K562 (cell line): ENCODE data around the gene CGB3. TPM values are rescaled to one million over a fixed set of nuclear protein-coding genes. Genes with fewer than 3 reads are reported as not detected.

Source experiments
- ELF4 ChIP-seq: fragments of 450-650 bp; formaldehyde crosslinking; IDR thresholded peaks from 2 replicates; pipeline ENCODE4 v1.4.0; 2022; ENCODE audit warnings: missing genetic modification characterization
- GATA2 ChIP-seq: sonication (generic); formaldehyde crosslinking; IDR thresholded peaks from 2 replicates; pipeline ENCODE4 v1.4.0; 2020; ENCODE audit warnings: mild to moderate bottlenecking, missing genetic modification reagents
- KLF1 ChIP-seq: fragments of 450-650 bp; IDR thresholded peaks from 2 replicates; pipeline ENCODE4 v1.6.1; 2016; ENCODE audit warnings: missing genetic modification characterization, missing compliant biosample characterization
- NR4A1 ChIP-seq, 2 experiments: fragments of 250-450 bp in 1 of 2; fragments of 450-650 bp in 1 of 2; sonication (Bioruptor Pico) in 1 of 2; IDR thresholded peaks; 2 replicates each; pipeline versions ENCODE4 v1.4.0 to v1.6.1; 2016 to 2020; ENCODE audit warnings: mild to moderate bottlenecking in 2 of 2, missing compliant biosample characterization in 1 of 2, missing genetic modification characterization in 1 of 2, moderate library complexity in 1 of 2
- SAFB2 ChIP-seq: fragments of 200-400 bp; formaldehyde crosslinking; IDR thresholded peaks from 2 replicates; pipeline ENCODE4 v1.6.1; 2018; ENCODE audit warnings: borderline replicate concordance, low read length, low read depth, moderate library complexity; ENCODE audit not compliant: severe bottlenecking
- SMC3 ChIP-seq: conservative IDR thresholded peaks from 2 replicates; pipeline ENCODE4 v1.6.1; 2011; ENCODE audit warnings: low read depth, low read length, improper control_type of control experiment; ENCODE audit not compliant: insufficient read depth
- TOE1 ChIP-seq, 2 experiments: fragments of 450-650 bp in 1 of 2; sonication (generic) in 1 of 2; formaldehyde crosslinking in 1 of 2; IDR thresholded peaks; 2 replicates each; pipeline versions ENCODE4 v1.7.1 to v1.8.0; 2016 to 2022; ENCODE audit warnings: borderline replicate concordance in 2 of 2, mild to moderate bottlenecking in 2 of 2, antibody characterized with exemption in 1 of 2, inconsistent platforms in 1 of 2, low read depth in 1 of 2, missing genetic modification reagents in 1 of 2, moderate library complexity in 1 of 2
- XRCC5 ChIP-seq: fragments of 200-400 bp; formaldehyde crosslinking; IDR thresholded peaks from 2 replicates; pipeline ENCODE4 v1.6.1; 2017; ENCODE audit warnings: low read depth, mild to moderate bottlenecking, low read length
- ZBED1 ChIP-seq: IDR thresholded peaks from 2 replicates; pipeline ENCODE4 v1.6.1; 2014
- ZC3H4 ChIP-seq: sonication (generic); formaldehyde crosslinking; IDR thresholded peaks from 2 replicates; pipeline ENCODE4 v1.9.0; 2021; ENCODE audit warnings: missing genetic modification reagents, borderline replicate concordance
- polyA plus RNA-seq, 8 experiments: library from polyadenylated mRNA; depleted of rRNA in 4 of 8; stranded (reverse) in 5 of 8; unstranded in 3 of 8; fragments of >200 nt; fragmentation: Nextera tagmentation in 2 of 8; fragmentation: Illumina TruSeq in 1 of 8; extraction: Ambion mirVana in 2 of 8; extraction: Trizol in 1 of 8; gene quantifications; 2 replicates each; pipeline versions ENCODE4 v1.2.1 to v1.2.3, GENCODE V29; 2011 to 2014; ENCODE audit warnings: inconsistent platforms in 1 of 8, missing spikeins in 1 of 8
- total RNA-seq, 7 experiments: library from RNA; depleted of rRNA in 6 of 7; stranded (reverse); fragments of >200 nt in 6 of 7; fragmentation: Illumina TruSeq in 2 of 7; extraction: Trizol in 2 of 7; gene quantifications; 2 replicates each; pipeline versions ENCODE4 v1.2.1 to v1.2.3, GENCODE V29; 2011 to 2021; ENCODE audit warnings: low replicate concordance in 1 of 7
- TF ChIP-seq, protein P1 (sequence below): fragments of 200-600 bp; sonication (generic); IDR thresholded peaks from one replicate; pipeline ENCODE4 v1.6.1; 2012; ENCODE audit warnings: mild to moderate bottlenecking, low read depth, low read length, inconsistent platforms
- TF ChIP-seq, protein P2 (sequence below): fragments of 250-450 bp; sonication (Bioruptor Pico); IDR thresholded peaks from 2 replicates; pipeline ENCODE4 v1.5.0; 2021; ENCODE audit warnings: mild to moderate bottlenecking, borderline replicate concordance
- TF ChIP-seq, protein P3 (sequence below): sonication (generic); formaldehyde crosslinking; IDR thresholded peaks from 2 replicates; pipeline ENCODE4 v1.8.0; 2022; ENCODE audit warnings: missing genetic modification reagents, mild to moderate bottlenecking, moderate library complexity, borderline replicate concordance

Gene CGB3
- total and polyA plus RNA-seq, 9 of the 15 experiments (the other 6 are each of a cell fraction or from before 2014, with no cell fraction given), result not detected

DNA sequence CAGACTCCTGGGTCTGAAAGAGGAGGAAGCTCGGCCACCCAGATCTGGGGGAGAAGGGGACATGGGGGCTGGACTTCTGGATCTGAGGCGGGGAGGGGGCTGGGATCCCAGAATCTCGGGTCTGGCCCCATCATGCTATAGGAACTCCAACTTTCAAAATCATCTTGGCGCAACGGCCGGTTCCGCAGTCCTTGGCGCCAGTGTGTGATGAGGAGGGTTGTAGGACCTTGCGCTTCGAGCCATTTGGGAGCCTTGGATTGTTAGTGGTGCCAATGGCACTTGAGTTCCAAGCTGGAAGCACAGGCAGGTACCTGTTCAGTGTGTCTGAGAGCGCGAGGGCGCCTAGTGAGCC is 30.1 kb downstream of the CGB3 start (continued):
- no peak for TF ChIP-seq GATA2 (CRISPR knock-in tag)
- no peak for TF ChIP-seq SMC3
- TF ChIP-seq ZC3H4 (CRISPR knock-in tag), result peak; percentile 69; the same call in 1 of the 2 replicates
- TF ChIP-seq, protein P1, sequence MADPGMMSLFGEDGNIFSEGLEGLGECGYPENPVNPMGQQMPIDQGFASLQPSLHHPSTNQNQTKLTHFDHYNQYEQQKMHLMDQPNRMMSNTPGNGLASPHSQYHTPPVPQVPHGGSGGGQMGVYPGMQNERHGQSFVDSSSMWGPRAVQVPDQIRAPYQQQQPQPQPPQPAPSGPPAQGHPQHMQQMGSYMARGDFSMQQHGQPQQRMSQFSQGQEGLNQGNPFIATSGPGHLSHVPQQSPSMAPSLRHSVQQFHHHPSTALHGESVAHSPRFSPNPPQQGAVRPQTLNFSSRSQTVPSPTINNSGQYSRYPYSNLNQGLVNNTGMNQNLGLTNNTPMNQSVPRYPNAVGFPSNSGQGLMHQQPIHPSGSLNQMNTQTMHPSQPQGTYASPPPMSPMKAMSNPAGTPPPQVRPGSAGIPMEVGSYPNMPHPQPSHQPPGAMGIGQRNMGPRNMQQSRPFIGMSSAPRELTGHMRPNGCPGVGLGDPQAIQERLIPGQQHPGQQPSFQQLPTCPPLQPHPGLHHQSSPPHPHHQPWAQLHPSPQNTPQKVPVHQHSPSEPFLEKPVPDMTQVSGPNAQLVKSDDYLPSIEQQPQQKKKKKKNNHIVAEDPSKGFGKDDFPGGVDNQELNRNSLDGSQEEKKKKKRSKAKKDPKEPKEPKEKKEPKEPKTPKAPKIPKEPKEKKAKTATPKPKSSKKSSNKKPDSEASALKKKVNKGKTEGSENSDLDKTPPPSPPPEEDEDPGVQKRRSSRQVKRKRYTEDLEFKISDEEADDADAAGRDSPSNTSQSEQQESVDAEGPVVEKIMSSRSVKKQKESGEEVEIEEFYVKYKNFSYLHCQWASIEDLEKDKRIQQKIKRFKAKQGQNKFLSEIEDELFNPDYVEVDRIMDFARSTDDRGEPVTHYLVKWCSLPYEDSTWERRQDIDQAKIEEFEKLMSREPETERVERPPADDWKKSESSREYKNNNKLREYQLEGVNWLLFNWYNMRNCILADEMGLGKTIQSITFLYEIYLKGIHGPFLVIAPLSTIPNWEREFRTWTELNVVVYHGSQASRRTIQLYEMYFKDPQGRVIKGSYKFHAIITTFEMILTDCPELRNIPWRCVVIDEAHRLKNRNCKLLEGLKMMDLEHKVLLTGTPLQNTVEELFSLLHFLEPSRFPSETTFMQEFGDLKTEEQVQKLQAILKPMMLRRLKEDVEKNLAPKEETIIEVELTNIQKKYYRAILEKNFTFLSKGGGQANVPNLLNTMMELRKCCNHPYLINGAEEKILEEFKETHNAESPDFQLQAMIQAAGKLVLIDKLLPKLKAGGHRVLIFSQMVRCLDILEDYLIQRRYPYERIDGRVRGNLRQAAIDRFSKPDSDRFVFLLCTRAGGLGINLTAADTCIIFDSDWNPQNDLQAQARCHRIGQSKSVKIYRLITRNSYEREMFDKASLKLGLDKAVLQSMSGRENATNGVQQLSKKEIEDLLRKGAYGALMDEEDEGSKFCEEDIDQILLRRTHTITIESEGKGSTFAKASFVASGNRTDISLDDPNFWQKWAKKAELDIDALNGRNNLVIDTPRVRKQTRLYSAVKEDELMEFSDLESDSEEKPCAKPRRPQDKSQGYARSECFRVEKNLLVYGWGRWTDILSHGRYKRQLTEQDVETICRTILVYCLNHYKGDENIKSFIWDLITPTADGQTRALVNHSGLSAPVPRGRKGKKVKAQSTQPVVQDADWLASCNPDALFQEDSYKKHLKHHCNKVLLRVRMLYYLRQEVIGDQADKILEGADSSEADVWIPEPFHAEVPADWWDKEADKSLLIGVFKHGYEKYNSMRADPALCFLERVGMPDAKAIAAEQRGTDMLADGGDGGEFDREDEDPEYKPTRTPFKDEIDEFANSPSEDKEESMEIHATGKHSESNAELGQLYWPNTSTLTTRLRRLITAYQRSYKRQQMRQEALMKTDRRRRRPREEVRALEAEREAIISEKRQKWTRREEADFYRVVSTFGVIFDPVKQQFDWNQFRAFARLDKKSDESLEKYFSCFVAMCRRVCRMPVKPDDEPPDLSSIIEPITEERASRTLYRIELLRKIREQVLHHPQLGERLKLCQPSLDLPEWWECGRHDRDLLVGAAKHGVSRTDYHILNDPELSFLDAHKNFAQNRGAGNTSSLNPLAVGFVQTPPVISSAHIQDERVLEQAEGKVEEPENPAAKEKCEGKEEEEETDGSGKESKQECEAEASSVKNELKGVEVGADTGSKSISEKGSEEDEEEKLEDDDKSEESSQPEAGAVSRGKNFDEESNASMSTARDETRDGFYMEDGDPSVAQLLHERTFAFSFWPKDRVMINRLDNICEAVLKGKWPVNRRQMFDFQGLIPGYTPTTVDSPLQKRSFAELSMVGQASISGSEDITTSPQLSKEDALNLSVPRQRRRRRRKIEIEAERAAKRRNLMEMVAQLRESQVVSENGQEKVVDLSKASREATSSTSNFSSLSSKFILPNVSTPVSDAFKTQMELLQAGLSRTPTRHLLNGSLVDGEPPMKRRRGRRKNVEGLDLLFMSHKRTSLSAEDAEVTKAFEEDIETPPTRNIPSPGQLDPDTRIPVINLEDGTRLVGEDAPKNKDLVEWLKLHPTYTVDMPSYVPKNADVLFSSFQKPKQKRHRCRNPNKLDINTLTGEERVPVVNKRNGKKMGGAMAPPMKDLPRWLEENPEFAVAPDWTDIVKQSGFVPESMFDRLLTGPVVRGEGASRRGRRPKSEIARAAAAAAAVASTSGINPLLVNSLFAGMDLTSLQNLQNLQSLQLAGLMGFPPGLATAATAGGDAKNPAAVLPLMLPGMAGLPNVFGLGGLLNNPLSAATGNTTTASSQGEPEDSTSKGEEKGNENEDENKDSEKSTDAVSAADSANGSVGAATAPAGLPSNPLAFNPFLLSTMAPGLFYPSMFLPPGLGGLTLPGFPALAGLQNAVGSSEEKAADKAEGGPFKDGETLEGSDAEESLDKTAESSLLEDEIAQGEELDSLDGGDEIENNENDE, result no peak
- TF ChIP-seq SAFB2, result no peak
- no peak for TF ChIP-seq XRCC5
- 0 out of 2 replicates have a peak, but pooled peaks have one; percentile 1 for TF ChIP-seq TOE1 (IDR thresholded peaks at IDR 0.05; ENCODE audit: borderline replicate concordance)
- TF ChIP-seq TOE1 (CRISPR knock-in tag; IDR thresholded peaks at IDR 0.05; ENCODE audit: borderline replicate concordance, low read depth), result no peak
- no peak for TF ChIP-seq ZBED1
- no peak for TF ChIP-seq ELF4 (CRISPR knock-in tag)
- TF ChIP-seq, protein P2, sequence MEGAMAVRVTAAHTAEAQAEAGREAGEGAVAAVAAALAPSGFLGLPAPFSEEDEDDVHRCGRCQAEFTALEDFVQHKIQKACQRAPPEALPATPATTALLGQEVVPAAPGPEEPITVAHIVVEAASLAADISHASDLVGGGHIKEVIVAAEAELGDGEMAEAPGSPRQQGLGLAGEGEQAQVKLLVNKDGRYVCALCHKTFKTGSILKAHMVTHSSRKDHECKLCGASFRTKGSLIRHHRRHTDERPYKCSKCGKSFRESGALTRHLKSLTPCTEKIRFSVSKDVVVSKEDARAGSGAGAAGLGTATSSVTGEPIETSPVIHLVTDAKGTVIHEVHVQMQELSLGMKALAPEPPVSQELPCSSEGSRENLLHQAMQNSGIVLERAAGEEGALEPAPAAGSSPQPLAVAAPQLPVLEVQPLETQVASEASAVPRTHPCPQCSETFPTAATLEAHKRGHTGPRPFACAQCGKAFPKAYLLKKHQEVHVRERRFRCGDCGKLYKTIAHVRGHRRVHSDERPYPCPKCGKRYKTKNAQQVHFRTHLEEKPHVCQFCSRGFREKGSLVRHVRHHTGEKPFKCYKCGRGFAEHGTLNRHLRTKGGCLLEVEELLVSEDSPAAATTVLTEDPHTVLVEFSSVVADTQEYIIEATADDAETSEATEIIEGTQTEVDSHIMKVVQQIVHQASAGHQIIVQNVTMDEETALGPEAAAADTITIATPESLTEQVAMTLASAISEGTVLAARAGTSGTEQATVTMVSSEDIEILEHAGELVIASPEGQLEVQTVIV (CRISPR knock-in tag), result no peak
- TF ChIP-seq NR4A1 (CRISPR knock-in tag; IDR thresholded peaks at IDR 0.05), result 0 out of 2 replicates have a peak, but pooled peaks have one; percentile 39
- no peak for TF ChIP-seq NR4A1 (tag; IDR thresholded peaks at IDR 0.05)
- TF ChIP-seq, protein P3, sequence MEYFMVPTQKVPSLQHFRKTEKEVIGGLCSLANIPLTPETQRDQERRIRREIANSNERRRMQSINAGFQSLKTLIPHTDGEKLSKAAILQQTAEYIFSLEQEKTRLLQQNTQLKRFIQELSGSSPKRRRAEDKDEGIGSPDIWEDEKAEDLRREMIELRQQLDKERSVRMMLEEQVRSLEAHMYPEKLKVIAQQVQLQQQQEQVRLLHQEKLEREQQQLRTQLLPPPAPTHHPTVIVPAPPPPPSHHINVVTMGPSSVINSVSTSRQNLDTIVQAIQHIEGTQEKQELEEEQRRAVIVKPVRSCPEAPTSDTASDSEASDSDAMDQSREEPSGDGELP (CRISPR knock-in tag), result no peak
- TF ChIP-seq KLF1 (tag), result no peak
